NCI-H187 treated with DMSO at 0.1 percent for 48 hours (cell line): ENCODE measurements around the gene MOK.

Experiments used
- DNase-seq: peaks from one replicate; lab custom pipeline; 2025; lab: John Stamatoyannopoulos, UW

Gene MOK

DNA sequence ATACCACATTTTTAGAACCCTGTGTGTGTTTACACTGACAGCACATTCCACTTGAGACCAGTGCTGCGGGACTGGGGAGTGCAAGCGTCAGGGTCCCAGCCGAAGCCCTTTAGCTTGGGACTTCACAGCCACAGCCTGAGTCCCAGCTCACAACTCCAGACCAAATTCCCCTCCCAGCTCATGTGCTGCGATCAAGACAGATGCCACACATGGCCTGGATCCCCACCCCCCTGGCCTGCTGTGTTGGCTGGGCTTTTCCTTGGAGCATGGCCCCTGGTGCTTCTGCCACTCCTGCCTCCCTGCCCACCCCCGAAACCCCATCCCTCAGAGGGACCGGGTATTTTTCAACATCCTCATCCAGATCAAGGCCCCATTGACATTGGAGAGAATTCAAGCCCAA, 101.6 kb downstream of the MOK start:
- DNase-seq, result no peak

DNA sequence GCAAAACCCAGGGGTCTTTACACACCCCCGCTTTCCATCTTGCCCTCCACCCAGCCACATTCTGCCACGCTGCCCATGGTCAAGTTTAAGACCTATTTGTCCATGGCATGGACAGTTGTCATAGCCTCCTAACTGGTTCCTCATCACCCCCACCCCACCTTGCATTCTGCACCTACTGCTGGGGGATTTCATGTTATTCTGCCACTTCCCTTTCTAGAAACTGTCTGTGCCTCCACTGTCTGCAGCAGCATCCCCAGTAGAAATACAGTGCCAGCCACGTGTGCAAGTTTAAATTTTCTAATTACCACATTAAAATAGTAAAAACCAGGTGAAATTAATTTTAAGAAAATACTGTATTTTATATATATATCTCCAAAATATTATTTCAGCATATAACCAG, 102.0 kb downstream of the MOK start:
- DNase-seq, result no peak

DNA sequence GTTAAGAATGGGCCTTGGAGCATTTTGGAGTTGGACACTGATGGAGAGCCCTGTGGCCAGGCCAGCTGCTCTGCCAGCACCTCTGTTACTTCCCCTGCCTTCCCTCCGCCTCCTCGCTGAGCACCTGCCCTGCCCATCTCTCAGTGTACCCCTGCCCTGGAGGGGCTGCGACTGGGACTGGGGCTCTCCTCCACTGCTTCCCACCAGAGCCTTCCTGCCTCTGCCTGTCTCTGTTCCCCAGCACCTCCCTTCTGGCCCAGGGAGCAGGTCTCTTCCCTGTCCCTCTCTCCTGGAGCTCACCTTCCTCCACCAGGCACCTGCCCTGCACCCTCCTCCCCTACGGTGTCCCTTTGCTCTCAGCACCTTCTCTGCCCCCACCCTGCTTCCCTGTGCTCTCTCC, 103.2 kb downstream of the MOK start:
- no peak for DNase-seq

DNA sequence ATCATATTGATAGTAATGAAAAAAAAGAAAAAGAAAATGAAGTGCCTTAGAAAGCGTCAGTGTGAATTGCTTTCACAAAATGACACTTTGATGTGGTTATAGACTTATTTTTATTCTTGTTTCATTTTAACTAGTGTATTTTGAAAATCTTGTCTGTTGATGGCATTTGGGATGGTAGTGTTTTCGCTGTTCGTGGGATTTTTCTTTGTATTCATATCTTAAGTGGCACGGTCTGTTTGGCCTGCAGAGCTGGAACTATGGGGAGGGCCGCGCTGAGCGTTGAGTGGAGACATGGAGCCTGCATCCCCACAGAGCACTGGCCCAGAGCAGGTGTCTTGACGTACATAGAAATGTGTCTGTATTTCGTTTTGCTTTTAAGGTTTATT, 103.6 kb downstream of the MOK start:
- DNase-seq, result no peak

DNA sequence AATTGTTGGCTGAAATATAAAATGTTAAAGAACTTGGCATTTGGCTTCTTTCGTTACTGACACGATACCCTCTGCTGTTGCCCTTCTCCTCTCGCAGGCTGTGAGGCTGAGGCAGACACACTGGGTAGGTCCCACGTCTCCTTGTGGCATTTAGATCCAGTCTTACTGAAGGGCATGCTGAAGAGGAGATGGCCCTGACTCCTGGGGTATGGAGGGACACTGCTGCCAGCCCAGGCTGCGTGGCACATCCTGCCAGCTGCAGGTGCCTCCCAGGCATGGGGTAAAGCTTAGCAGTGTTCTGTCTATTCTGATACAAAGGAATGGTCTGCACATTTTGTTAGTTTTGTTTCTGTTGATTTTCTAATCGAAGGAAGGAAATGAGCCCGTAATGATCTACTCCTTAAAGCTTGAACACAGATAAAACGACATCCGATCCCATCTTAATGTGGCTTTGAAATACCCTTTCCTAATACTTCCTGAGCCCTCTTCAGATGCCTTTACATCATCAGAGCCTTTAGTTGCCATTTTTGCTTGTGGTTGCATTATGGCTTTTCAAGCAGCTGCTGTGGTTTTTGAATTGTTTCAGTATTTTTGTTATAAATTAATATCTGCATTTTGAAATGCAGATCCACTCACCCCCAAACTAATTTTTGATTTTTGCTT, 104.1 kb downstream of the MOK start:
- no peak for DNase-seq

DNA sequence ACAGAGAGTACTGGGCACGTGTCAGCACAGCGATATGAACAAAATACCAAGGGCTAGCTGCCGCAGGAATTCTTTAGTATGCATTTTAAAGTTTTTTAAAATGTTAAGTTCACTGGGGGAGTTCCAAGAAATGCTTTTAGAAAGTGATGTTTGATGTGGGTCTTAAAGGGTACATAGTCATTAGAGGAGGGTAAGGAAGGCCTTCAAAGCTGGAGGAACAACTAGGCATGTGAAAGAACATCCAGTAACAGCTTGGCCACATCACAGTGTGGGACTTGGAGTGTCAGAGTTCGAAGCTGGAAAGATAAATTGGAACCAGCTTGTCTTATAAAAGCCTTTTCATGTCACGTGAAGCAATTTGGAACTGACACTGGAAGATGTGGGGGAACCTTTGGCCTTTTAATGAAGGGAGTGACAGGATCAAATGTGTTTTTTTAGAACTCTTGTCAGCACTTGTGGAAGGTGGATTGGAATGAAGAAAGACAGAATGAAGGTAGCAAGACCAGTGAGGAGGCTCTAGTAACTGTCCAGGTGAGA, 107.6 kb downstream of the MOK start:
- DNase-seq, result no peak

DNA sequence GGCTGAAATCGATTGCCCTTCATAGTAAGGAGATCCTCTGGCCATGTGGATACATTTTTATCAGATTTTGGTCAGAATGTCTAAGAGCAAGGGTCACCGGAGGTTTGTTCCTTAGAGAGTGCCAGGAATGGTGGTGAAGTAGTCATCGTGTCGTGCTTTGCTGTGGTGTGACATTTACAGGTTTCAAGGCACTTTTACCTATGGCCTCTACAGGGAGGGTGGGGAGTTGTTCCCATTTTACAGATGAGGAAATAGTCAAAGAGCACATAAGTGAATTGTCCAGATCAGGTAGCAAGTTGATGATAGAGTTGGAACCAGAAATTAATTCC, 108.1 kb downstream of the MOK start:
- DNase-seq, result no peak

DNA sequence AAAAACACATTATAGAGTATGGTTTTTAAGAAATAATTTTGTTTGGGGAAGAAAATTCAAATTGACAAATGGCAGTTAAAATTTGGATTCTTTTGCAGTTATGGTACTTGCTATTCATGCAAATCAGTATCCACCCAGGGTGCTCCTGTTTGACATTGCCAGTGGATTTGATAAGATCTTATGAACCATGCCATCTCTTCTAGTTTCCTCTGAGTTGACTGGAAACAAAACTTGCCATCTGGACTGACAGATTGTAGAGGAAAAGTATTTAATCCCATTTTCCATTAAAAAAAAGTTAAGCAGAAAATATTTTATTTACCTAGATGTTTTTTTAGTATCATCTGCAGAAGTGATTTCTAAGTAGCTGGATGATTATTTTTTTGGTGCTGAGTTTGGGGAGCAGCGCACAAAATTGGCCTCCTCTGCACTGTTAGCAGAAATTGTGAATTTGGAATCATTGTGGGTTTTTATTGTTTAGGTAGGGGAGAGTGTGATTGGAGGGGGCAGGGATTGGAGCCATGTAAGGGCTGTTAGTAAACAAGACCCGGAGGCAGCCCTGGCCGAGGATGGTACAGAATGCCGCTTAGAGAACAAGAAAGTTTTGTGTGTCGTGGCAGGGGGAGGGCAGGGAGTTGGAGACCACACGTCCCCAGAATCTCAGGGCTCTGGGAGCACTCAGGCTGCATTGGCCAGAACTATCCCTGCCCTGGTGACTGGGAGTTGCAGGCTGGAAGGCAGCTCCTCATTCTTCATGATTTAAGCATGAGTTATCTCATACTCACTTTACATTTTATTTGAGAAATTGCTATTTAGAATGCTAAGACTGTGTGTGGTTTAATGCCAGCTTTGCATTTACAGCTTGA, 108.7 kb downstream of the MOK start:
- no peak for DNase-seq

DNA sequence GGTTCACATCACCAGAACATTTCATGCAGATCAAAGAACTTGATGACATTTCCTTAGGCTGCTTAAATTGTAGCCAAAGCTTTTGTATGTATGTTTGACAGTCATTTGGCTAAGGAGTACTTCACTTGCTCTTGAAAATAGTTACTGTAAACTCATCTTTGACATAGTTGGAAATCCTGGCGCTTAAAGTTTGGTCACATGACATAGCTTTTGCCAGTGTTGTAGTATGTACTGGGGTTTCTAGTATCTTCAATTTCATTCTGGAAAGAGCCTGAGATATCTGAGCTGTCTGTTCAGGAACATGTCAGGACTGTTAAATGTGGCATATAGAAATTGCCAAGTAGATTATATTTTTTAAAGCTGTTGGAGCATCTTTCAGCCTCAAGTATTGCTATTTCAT, 109.5 kb downstream of the MOK start:
- DNase-seq, result no peak

DNA sequence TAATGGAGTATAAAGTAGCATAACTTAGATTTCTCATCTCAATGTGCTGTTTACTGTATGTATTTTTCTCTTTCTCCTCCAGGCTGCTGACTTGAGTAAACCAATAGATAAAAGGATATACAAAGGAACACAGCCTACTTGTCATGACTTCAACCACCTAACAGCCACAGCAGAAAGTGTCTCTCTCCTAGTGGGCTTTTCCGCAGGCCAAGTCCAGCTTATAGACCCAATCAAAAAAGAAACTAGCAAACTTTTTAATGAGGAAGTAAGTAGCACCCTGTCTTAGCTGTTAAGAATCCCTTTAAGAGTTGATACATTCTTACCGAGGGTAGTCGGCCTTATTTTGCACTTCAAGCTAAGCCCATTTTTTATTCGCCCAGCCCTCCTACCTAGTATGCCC, 110.1 kb downstream of the MOK start:
- no peak for DNase-seq

DNA sequence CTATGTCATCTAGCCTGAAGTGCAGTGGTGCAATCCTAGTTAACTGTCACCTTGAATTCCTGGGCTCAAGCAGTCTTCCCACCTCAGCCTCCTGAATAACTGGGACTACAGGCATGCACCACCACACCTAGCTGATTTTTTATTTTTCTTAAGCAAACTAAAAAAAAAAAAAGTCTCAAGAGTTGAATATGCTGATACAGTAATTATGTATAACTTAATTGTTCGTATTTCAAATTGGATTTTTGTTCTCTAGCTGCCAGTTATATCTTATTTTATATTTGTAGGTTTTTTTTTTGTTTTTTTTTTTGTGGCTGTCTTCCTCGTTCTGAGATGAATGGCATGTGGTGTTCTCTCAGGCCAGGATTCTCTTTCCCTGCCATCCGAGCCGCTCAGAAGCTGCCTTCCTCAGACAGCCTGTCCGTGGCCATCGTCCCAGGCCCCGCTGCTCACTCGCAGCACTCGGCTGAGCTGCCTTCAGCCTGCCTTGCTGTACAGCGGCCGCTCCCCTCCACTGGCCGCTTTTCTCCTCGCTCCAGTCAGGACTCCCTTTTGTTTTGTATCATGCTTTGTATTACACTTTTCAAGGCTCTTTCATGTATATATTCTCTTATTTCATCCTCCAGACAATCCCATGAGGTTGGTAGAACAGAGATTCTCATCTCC, 112.0 kb downstream of the MOK start:
- no peak for DNase-seq

DNA sequence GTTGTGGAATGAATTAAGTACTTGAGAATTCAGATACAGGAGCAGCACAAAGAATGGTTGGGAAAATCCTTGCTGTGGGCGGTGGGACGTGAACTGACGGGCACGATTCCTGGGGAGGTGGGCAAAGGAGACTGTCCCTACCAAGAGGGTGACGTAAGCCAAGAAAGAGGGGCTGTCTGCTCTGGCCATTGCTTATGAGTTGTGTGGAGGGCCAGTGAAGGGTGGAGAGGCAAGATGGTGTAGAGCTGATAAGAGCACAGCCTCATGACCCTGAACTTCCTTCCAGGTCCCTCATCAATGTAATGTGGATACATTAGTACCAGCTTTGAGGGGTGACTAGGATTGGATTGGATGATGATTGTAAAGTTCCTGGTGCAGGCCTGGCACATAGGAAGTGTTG, 115.1 kb downstream of the MOK start:
- no peak for DNase-seq

DNA sequence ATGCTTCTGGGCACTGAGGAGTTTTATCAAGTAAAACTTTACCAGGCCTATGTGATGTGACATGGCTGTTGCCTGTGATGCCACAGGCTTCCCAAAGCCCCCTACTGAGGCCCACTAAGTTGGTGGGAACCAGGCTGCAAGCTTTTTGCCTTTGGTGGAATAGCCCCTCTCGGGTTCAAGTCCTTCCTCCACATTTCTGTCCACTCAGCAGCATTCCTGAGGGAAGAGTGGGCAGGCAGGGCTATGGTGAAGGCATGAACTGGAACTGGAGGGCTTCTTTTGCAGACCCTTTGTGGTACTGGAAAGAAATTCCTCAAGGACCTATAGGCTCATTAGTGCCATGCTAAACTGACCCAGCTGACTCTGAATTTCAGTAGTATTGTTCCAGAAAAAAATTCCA, 116.8 kb downstream of the MOK start:
- DNase-seq, result no peak

DNA sequence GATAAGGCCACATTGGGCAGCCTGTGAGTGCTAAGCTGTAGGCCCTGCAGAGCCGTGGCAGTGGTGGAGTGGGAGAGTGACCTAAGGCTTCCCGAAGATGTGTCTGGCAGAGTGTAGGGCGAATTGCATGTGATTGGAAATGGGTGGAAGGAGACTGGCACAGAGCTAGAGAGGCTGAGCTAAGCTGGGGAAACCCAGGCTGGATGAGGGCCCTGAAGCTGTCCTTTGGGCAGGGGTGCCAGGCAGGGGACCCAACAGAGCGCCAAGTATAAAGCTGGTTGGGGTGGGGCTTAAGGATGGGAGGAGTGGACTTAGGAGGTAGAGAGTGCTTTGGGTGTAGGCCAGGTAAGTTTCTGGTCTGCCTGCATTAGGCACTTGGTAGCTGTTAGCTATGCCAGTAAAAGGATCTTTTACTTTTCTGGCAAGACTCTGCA, 117.4 kb downstream of the MOK start:
- no peak for DNase-seq

DNA sequence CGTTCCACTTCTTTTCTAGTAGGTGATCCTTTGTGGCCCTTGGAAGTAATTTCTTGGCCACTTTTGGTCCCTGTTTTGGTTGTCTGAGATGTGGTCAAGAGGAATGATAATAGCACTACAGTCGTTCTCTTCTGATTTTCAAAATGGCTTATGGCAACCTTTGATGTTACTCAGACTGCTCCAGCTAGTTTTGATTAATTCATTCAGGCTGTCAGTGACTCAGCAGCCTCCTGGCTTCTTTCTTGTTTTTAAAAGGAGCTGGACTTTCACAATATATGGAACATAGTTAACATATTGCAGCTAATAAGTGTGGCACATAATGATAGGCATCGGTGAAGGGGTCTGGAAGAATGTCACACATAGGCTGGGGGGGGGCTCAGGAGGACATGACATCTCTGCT, 117.9 kb downstream of the MOK start:
- no peak for DNase-seq

DNA sequence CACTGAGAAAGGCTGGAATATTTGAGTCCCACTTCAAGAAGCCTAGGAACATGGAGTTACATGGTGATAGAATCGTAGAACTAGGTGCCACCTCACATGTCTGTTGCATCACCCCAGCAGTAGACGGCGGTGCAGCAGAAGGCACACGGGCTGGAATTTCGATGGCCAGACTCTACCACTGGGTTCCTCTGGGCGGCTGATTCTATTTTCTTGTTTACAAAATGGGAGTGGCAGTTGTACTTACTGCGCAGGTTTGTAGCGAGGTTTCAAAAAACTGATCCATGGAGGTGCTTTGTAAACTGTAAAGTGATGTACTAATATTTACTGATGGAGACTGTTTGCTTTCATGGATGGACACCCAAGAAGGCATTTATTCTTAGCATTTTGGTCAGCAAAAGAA, 119.6 kb downstream of the MOK start:
- DNase-seq, result no peak

DNA sequence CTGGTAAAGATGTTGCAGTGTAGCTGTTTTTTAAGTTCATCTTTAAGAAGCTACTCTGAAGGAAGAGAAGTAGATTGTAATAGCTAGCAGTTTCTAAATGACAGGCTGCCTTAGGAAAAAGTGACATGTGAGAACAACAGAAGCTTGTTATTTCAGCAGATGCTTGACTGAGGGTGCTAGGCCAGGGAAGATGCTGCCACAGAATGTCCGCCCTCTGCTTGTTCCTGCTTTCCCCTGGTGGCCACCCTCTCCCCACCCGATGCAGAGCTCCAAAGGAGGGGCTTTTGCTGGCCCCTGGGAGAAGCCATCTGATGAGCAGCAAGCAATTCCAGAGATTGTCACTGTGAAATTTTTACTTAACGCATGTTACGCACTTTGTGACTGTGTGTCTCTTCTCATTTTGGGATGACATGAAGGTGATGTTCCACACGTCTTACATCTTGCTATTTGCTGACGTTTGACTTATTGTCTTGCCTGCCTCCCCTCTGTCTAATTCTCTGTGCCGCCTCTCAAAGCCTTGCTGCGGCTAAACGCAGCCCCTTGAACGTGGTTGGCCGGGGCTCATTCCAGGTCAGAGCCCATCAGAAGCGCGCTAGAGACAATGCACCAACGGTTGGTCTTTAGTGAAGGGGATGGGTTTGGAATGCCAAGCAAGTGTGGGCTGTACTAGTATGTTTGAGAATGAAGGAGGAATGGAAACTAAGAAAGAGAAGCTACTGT, 120.5 kb downstream of the MOK start:
- no peak for DNase-seq

DNA sequence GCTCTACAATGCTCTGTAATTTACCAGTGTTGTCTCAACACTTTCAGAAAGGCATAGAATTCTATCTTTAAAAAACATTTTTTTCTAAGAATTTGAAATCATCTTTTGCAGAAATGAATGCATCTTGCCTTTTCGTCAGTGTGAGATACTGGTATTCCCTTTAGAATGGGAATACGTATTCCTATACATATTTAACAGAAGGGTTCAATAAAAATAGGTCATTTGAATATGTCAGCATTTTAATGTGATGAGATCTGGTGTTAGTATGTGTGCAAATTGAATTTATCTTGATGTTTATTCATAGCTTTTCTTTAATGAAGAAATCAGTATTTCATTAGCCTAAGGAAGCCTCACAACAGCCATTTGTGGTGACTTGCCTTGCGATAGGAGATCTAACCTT, 121.1 kb downstream of the MOK start:
- no peak for DNase-seq

DNA sequence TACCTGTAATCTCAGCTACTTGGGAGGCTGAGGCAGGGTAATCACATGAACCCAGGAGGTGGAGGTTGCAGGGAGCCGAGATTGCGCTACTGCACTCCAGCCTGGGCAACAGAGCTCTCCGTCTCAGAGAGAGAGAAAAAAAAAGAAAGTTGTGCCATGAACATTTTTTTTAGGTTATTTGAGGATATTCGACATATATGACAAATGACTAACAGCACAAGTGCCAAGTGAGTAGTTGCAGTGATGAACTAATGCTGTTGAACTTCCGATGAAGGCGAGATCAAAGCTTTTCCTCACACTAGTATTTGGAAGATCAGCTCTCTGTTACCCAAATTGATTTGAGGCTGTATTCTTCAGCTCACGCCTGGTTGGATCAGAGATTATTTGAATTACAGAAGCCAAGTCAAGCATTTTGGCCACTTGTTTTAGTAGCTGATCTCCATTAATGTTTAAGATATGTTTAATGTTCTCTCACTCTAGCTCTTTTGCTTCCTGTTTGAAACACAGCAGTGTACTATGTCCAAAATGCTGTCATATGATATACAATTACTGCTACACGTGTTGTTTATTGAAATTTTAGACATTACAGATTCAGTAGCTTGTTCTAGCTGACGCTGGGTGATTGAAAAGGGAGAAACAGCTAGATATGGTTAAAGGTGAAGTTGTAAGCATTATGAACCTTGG, 121.9 kb downstream of the MOK start:
- DNase-seq, result no peak

DNA sequence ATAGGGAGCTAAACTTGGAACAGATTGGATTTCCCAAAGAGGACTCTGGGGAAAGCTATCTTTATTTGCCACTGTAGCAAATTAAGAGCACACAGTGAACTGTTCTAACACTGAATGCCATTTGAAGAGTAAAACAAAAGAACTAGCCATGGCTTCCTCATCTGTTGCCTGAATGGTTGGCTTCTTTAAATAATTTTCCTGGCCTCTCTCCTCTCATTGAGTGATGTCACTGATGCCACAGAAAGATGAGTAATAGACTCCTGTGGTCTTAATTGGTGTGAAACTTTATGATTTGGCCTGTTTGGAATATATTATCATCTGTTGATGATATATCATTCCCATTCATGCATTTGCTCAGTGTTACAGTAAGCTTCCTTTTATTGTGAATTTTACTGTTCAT, 122.8 kb downstream of the MOK start:
- DNase-seq, result no peak

DNA sequence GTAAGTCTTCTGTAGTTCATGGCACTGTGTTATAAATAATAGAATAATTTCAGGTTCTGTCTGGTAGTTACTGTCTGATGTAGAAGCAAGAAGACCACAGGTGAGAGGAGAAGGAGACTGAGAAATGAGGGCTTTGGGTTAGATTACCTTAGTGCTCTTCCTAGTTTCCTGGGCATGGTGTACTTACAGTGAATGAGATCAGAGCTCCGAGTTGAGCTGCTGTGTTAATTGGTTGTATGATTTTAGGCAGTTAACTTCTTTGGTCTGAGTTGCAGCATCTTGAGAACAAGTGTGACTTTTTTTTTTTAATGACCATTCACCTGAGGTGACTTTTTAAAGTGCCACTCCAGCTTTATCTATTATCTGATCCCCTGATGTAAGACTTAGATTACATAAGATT, 123.8 kb downstream of the MOK start:
- DNase-seq, result no peak
